Stimulated activated CD4-positive, alpha-beta T cell treated with anti-CD3 and anti-CD28 coated beads, TNF-alpha, amount 100 ng/mL, for 4 hours (primary cell): ENCODE data around the gene LDB2.

Experiments
- DNase-seq, 3 experiments: peaks; one replicate each; pipeline ENCODE4 v3.0.0-alpha.2; 2020; ENCODE audit warnings: low read depth in 3 of 3

The LDB2 gene

GRCh38 chr4:16757080-16757521 is 141.3 kb downstream of the LDB2 start:
- DNase-seq = no peak

DNA sequence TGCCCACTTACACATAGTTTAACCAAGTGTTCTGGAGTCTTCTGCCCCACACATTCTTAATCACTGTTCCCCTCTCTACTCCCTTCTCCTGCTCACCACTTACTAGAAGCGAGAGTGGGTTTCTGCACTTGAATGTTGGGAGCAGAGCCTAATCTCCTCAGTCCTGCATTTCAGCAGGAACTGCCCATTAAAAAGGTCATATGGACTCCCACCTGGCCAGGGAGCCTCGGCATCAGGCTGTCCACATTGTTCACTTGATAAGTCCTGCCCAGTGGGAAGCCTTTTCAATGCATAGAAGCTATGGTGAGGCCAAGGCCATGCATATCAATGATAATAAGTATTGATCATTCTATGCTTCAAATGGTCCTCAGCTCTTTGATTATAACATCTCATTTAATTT is 144.3 kb downstream of the LDB2 start:
- DNase-seq = no peak

GRCh38 chr4:16752150-16752549 is 146.3 kb downstream of the LDB2 start:
- DNase-seq = no peak

DNA sequence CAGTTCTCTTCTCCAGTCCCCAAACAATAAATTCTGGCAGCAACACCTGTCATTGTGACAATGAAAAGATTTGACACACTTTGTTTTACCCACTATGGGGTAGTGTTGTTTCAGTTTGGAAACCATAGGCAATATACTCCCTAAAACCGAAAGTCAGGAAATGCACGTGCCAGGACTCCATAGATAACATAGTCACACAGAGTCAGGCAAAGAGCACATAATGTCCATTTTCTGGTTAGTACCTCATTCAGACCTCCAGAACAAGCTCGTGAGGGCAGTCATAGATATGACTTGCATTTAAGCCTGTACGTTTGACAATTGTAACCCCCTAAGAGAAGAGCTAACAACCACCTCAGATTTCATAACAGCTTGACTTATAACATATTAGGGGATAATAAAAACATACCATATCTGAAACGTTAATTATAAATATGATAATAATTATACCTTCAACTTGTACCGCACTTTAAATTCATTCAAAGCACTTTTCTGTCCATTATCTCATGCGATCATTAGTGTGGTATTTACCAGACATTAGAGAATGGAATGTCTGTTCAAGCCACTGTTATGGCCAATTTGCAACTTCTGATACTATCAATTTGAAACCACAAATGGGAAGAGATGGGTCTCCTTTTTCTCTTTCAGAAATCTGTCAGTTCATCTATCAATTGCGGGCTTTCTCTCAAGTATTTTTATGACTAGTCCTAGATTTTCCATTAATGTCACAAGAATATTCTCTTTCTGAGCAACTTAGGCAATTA is 147.4 kb downstream of the LDB2 start:
- DNase-seq = no peak

DNA sequence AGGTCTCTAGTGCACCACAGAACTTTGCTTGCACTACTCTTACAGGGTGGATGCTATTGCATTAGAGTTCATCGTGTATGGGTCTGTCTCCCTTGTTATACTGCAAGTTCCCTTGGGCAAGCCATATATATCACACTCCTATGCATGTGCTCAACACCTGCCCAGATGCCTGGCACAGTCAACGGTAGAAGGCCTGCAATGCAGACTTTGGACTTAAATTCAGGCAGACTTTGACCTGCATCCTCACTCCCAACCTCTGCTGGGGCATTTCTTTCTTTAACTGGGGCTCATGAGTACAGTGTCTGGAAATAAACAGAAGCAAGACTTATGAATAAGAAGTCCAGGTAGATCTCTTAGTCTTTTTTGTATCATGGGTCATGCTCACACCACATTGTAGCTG is 148.2 kb downstream of the LDB2 start:
- DNase-seq = no peak

DNA sequence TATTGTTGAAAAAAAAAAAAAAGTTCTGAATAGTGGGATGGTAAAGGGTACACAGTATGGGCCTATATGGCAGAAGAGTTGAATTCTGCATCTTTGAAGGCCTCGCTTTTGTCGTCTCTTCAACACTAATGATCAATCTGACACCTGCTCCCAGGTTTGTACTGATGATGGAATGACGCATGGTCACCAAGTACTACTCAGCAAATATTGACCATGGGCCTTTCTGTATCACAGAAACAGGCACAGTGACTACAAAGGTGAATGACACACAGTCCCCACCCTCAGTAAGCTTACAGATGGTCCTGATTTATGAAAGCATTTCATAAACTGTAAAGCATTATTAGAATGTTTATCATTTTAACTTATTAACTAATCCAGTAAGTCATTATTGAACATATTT is 152.6 kb downstream of the LDB2 start:
- no peak for DNase-seq

GRCh38 chr4:16745009-16745635 is 153.3 kb downstream of the LDB2 start:
- DNase-seq = no peak

DNA sequence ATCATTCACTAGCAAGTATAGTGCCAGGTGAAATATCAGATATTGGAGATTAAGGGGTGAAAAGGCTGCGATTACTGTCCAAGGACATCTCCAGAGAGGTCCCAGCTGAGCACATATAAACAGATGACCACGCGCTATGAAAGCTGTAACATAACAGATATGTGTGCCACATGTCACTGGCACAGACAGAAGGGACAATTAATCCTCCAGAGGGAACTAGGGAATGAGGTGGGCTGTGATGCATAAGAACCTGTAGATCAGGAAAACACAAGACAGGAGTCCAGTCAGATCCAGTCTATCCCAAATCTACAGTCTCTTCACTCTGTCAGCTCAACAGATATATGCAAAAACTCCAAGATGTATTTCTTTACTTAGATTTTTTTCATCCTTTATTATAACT is 157.2 kb downstream of the LDB2 start:
- DNase-seq = no peak

DNA sequence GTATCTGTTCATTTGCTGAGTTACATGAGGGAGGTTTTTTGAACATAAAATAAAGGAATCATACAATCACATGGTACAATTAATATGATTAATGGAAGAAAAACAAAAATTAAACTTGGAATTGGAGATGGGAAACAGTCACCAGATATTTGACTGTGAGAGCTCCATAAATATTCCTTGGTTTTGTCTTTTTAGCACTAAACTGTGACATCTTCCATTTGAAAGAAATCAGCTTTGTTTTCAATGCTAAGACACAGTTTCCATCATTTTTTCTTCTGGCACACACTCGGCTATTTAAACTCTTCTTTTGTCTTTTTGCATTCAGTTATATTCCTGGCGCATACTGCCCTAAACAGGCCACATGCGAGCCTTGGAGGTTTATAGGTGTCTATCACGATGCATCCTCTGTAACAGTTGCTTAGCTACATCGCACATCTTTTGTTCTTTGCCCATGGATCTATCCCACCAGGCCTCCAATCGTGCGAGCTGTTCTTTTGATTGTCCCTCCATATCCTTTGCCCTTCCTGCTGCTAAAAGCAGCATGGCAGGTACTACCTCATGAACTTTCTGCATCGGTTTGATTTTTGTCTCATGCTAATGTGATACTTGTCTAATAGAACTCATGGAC is 158.3 kb downstream of the LDB2 start:
- DNase-seq = no peak

DNA sequence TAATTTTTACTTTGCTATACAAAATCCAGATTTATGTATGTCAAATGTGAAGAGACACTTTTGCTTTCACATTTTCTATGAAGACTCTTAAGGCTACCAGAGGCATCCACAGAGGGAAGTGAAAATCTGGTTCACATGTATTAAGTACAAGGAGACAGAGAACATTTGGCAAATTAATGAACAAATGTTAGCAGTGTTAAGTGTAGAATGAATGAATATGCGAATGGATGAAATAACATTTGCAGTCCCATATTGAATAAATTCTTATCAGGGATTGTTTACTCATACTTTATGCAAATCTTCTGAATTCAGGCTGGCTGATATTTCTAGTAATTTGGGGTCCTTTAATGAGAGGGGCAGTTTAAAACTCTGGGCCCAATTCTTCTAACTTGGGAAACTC is 159.9 kb downstream of the LDB2 start:
- DNase-seq = no peak

DNA sequence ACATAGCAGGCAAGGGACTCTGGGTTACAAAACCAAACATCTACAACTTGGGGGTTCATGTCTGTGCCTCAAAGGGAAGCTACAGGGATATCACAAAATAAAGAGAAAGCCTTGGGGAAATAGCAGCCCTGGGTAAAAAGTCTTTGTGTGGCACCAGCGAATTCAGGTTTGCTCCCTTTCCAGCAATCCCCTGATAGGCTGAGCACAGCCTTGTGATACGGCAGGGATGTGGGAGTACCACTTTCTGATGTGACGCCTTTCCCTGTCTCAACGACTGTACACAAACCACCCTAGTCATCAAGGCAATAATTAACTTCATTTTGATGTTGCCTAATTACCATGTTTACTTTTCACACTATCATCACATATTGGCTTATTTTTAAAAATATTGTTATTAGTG is 164.9 kb downstream of the LDB2 start:
- no peak for DNase-seq

GRCh38 chr4:16732741-16733140 is 165.7 kb downstream of the LDB2 start:
- DNase-seq = no peak

DNA sequence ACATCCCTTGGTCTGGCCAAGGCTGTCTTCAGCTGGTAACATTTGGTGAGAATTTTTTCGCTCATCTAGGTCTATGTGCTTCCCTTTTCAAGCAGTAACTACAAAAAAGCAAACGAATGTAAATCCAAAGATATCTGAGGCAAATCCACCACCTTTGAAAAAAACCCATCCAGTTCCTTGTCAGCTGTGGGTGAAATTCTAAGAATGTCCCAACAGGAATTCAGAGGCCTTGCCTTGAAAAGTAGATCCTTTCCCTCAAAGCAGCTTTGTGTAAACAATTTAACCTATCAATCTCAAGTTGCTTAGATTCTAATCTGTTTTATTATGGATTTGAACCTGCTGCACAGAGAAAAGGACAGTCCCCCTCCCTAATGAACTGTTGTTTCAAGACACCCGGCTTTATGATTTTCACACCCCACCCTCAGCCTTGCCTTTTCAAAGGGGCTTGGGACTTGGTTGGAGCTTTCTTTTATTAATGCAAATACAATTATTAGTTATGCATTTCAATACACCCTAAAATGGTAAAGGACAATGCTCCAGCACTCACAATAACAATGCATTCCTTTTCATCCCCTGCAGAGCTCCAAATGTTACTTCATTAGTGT is 166.6 kb downstream of the LDB2 start:
- no peak for DNase-seq

DNA sequence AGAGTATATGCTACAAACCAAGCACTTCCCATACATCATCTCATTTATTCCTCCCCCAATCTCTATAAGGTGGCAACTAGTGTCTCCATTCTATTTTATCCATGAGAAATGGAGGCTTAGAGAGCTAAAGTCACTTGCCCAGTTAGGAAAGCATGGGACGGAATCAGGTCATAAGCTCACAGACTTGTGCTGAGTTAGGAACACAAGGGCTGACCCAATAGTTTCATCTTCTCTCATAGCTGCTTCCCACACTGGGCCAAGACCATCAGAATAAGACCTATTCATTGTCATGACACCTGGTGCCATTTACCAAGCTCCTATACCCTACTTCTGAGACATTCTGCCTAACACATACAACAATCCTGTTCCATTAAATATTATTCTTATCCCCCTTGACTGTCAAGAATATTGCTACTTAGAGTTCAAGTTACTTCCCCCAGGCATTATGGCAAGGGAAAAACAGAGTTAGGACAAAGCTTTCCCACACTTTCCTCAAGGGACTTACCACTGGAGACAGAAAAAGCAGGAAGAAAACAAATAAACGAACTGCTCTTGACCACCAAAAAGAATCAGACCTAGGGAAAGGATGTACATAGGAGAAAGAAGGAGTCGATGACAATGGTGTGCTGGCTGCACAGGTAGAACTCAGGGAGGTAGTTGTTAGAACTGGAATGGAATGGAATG is 167.8 kb downstream of the LDB2 start:
- DNase-seq = no peak

DNA sequence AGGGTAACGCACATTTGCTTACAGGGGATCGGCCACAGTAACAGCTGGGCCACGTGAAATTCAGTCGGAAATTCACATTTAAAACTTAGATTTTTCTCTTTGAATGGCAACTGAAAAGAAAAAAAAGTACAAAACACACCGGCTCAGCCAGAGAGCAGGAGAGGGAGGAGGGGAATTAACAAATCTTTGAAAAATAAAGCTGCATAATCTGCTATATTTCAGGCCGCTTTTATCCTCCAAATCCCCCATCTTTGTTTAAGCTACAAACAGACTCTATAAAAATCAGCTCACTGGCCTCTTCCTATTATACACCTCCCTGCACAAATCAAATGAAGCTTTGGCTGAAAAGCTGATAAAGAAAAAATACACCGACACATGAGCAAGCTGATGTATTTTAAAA is 169.1 kb downstream of the LDB2 start:
- no peak for DNase-seq

DNA sequence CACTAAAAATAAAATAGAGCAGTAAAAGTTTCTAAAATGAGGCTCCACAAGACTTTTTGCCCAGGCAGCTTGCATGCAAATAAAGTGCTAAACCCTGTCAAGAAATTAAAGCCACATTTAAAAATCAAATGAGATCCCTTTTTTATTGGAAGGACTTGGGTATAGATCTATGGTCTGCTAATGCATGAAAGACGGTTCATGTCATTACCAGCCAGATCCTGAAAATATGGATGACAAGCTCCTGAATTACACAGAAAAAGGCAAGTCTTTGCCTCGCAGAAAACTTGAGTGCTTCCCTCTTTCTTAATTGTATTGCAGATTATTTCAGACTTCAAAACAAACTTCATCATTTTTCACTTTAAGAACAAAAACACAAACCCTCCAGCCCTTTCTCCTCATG is 169.6 kb downstream of the LDB2 start:
- DNase-seq = no peak

DNA sequence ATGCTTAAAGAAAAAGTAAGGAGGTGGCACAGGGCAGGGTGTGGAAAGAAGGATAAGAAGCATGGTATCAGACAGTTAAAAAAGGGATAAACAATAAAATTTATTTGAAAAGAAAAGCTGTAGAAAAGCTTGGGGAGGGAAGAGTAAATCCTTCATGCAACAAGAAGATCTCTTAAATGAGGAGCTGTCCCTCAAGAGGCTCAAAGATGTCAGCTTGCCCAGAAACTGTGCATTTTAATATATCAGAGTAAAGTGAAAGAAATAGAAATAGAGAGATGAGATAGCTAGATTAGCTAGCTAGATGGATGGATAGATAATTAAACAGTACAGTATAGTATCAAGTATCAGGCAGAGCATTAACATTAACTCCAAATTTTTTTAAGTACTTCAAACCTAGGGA is 170.3 kb downstream of the LDB2 start:
- DNase-seq = no peak

GRCh38 chr4:16727218-16727617 is 171.2 kb downstream of the LDB2 start:
- no peak for DNase-seq

- no peak for DNase-seq
Measured at GRCh38 chr4:16726368-16727050, 171.9 kb downstream of the LDB2 start.

GRCh38 chr4:16725252-16725651 is 173.2 kb downstream of the LDB2 start:
- no peak for DNase-seq

DNA sequence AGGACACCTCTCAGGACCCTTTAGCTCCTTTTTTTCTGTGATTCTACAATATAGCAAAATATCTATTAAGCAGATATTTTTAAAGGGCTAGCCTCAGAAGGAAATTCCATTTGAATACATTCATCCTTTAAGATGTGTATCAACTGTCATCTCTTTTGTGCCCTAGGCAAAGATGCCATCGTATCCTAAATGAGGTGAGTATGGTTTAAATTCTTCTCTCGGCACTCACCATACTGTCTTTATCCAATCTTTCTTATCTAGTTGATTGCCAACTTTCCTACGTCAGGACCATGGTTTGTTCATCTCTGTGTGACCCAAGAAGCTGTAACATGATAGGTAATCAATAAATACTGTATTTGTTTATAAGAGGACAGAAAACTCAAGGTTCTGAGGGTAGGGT is 176.0 kb downstream of the LDB2 start:
- no peak for DNase-seq
